Activated CD4-positive, alpha-beta T cell treated with anti-CD3 and anti-CD28 coated beads, Interleukin-2, amount 50 U/mL, for 4 hours (primary cell): ENCODE measurements around the gene MVD.
A peak's percentile ranks its signal among the peaks of the same experiment; 100 is the strongest.

Experiments
- DNase-seq, 2 experiments: peaks; one replicate each; pipeline ENCODE4 v3.0.0-alpha.2; 2020

Gene MVD

GRCh38 chr16:88638323-88639230 lies 24.3 kb downstream of the MVD start, which contains the start of gene IL17C:
TSS of gene IL17C (plus strand) at chr16:88638572. CDS start at chr16:88638642, 70 bp downstream.
- no peak for DNase-seq

- no peak for DNase-seq
Measured at GRCh38 chr16:88636488-88637265, 26.2 kb downstream of the MVD start.

GRCh38 chr16:88635671-88636319 lies 27.1 kb downstream of the MVD start:
- DNase-seq: no peak

GRCh38 chr16:88634994-88635670 lies 27.8 kb downstream of the MVD start:
- DNase-seq: no peak

GRCh38 chr16:88634141-88634993 lies 28.5 kb downstream of the MVD start:
- DNase-seq: peak; percentile 35 to 39

- DNase-seq: peak; percentile 34 to 45
Measured at GRCh38 chr16:88633684-88634140, 29.2 kb downstream of the MVD start.

- DNase-seq: no peak
Measured at GRCh38 chr16:88632587-88632930, 30.3 kb downstream of the MVD start.

GRCh38 chr16:88631920-88632586 lies 30.8 kb downstream of the MVD start:
- DNase-seq: no peak

- DNase-seq: no peak
Measured at GRCh38 chr16:88631384-88631783, 31.5 kb downstream of the MVD start.

GRCh38 chr16:88630941-88631340 lies 31.9 kb downstream of the MVD start:
- DNase-seq: no peak

GRCh38 chr16:88630433-88630832 lies 32.5 kb downstream of the MVD start:
- DNase-seq: no peak

GRCh38 chr16:88629835-88630234 lies 33.1 kb downstream of the MVD start:
- DNase-seq: no peak

- DNase-seq: no peak
Measured at GRCh38 chr16:88628512-88628974, 34.3 kb downstream of the MVD start.

- DNase-seq: no peak
Measured at GRCh38 chr16:88627531-88628411, 35.1 kb downstream of the MVD start.

- DNase-seq: no peak
Measured at GRCh38 chr16:88626646-88627045, 36.2 kb downstream of the MVD start.

- DNase-seq: no peak
Measured at GRCh38 chr16:88624977-88625576, 37.8 kb downstream of the MVD start.

- no peak for DNase-seq
Measured at GRCh38 chr16:88624481-88624880, 38.4 kb downstream of the MVD start.

- DNase-seq: no peak
Measured at GRCh38 chr16:88623858-88624257, 39.0 kb downstream of the MVD start.

- no peak for DNase-seq
Measured at GRCh38 chr16:88622866-88623265, 40.0 kb downstream of the MVD start.

- no peak for DNase-seq
Measured at GRCh38 chr16:88622125-88622524, 40.8 kb downstream of the MVD start.
